ENCODE measurements around the gene PIP5K1C. TPM values are rescaled to one million over a fixed set of nuclear protein-coding genes. Genes with fewer than 3 reads are reported as not detected.

The PIP5K1C gene
- total and polyA plus RNA-seq, 2 donors (not counting 1 experiment from before 2014, with no cell fraction given) = 10.4 to 46.7 TPM

- over 99% methylated on average over 32 of the region's 33 CpGs for WGBS (ENCODE audit: insufficient coverage)
- H3K27ac Mint-ChIP-seq = no peak overlapping the region
- no peak overlapping the region for H2AFZ ChIP-seq (ENCODE audit: insufficient read depth, low read depth, low read length, poor library complexity, severe bottlenecking)
- ChIA-PET POLR2A (no interaction called here), CTCF (no interaction called here)
- H4K20me1 ChIP-seq (ENCODE audit: control insufficient read depth, insufficient read depth, low read length, poor library complexity, severe bottlenecking) = no peaks in the 10 kb centered on the region
- peaks cover 0 to 12% of the 10 kb centered on the region in 2 donors for H3K4me1 ChIP-seq (ENCODE audit: control insufficient read depth in 2 of 2, insufficient read depth in 2 of 2, low read length in 2 of 2)
- H3K27me3 ChIP-seq (replicated peaks in 1 of 4; ENCODE audit: control extremely low read depth in 1 of 4, control insufficient read depth in 3 of 4, insufficient read depth in 4 of 4, low read length in 3 of 4) = no peaks in the 10 kb centered on the region
- H3K9me3 Mint-ChIP-seq (ENCODE audit: insufficient read depth) = no peaks in the 10 kb centered on the region
- H3K4me1 Mint-ChIP-seq = no peaks in the 10 kb centered on the region
- DNase-seq = no peak
- H3K36me3 ChIP-seq (replicated peaks in 1 of 2; ENCODE audit: control extremely low read depth in 1 of 2, control insufficient read depth in 1 of 2, extremely low read depth in 1 of 2, insufficient read depth in 2 of 2, low read length in 1 of 2) = peaks cover 0 to 18% of the 10 kb centered on the region in 2 experiments
- H3K79me2 ChIP-seq (ENCODE audit: control insufficient read depth, insufficient read depth, low read length) = no peaks in the 10 kb centered on the region
- no peak for ATAC-seq (ENCODE audit: low read depth)
- H3K4me3 ChIP-seq (ENCODE audit: control extremely low read depth in 1 of 5, extremely low read depth in 1 of 5, insufficient read depth in 1 of 5, low read depth in 2 of 5, low read length in 4 of 5) = no peak overlapping the region
- H3K9ac ChIP-seq (ENCODE audit: low read length) = no peak overlapping the region
- peaks cover 0 to 1% (median 0%) of the 10 kb centered on the region in 3 donors for H3K9me3 ChIP-seq (ENCODE audit: control extremely low read depth in 1 of 3, control insufficient read depth in 2 of 3, insufficient read depth in 1 of 3, low read length in 2 of 3)
- H3K4me3 Mint-ChIP-seq = no peak overlapping the region
- H3K27ac ChIP-seq (ENCODE audit: low read length in 2 of 2) = no peak overlapping the region
- no peaks in the 10 kb centered on the region for H3K27me3 Mint-ChIP-seq
- TF ChIP-seq EZH2 (IDR thresholded peaks at IDR 0.05; ENCODE audit: borderline replicate concordance, insufficient read depth, low read depth, low read length, poor library complexity, severe bottlenecking) (no peak), CTCF (IDR thresholded peaks at IDR 0.05) (no peak)
- intact Hi-C loops (cut with micrococcal nuclease) = no loop called here
- no peak overlapping the region for H3K4me2 ChIP-seq (replicated peaks; ENCODE audit: low read depth, low read length, poor library complexity, severe bottlenecking)
Observed at GRCh38 chr19:3651684-3652083, 48.6 kb downstream of the PIP5K1C start.

GRCh38 chr19:3649888-3650287 lies 50.4 kb downstream of the PIP5K1C start:
- CTCF ChIA-PET = no interaction called here
- no peaks in the 10 kb centered on the region for H3K4me1 ChIP-seq (ENCODE audit: control insufficient read depth in 2 of 2, insufficient read depth in 2 of 2, low read length in 2 of 2)
- H3K36me3 ChIP-seq (replicated peaks in 1 of 2; ENCODE audit: control extremely low read depth in 1 of 2, control insufficient read depth in 1 of 2, extremely low read depth in 1 of 2, insufficient read depth in 2 of 2, low read length in 1 of 2) = peaks cover 0 to 20% of the 10 kb centered on the region in 2 experiments
- ATAC-seq (ENCODE audit: low read depth) (no peak), DNase-seq (no peak)
- Mint-ChIP-seq H3K4me3 (no peak overlapping the region), H3K9me3 (ENCODE audit: insufficient read depth) (no peaks in the 10 kb centered on the region), H3K27me3 (no peaks in the 10 kb centered on the region), H3K4me1 (no peaks in the 10 kb centered on the region), H3K27ac (no peak overlapping the region)
- POLR2A ChIA-PET = no interaction called here
- intact Hi-C loops (cut with micrococcal nuclease) = no loop called here
- H2AFZ ChIP-seq (ENCODE audit: insufficient read depth, low read depth, low read length, poor library complexity, severe bottlenecking) = no peak overlapping the region
- no peaks in the 10 kb centered on the region for H4K20me1 ChIP-seq (ENCODE audit: control insufficient read depth, insufficient read depth, low read length, poor library complexity, severe bottlenecking)
- no peaks in the 10 kb centered on the region for H3K9me3 ChIP-seq (ENCODE audit: control extremely low read depth in 1 of 3, control insufficient read depth in 2 of 3, insufficient read depth in 1 of 3, low read length in 2 of 3)
- H3K79me2 ChIP-seq (ENCODE audit: control insufficient read depth, insufficient read depth, low read length) = no peaks in the 10 kb centered on the region
- no peak overlapping the region for H3K4me2 ChIP-seq (replicated peaks; ENCODE audit: low read depth, low read length, poor library complexity, severe bottlenecking)
- H3K27ac ChIP-seq (ENCODE audit: low read length in 2 of 2) = no peak overlapping the region
- no peaks in the 10 kb centered on the region for H3K27me3 ChIP-seq (replicated peaks in 1 of 4; ENCODE audit: control extremely low read depth in 1 of 4, control insufficient read depth in 3 of 4, insufficient read depth in 4 of 4, low read length in 3 of 4)
- no peak overlapping the region for H3K4me3 ChIP-seq (ENCODE audit: control extremely low read depth in 1 of 5, extremely low read depth in 1 of 5, insufficient read depth in 1 of 5, low read depth in 2 of 5, low read length in 4 of 5)
- WGBS (ENCODE audit: insufficient coverage) = 97% methylated on average over 16 of the region's 16 CpGs
- TF ChIP-seq EZH2 (IDR thresholded peaks at IDR 0.05; ENCODE audit: borderline replicate concordance, insufficient read depth, low read depth, low read length, poor library complexity, severe bottlenecking) (no peak), CTCF (IDR thresholded peaks at IDR 0.05) (no peak)
- no peak overlapping the region for H3K9ac ChIP-seq (ENCODE audit: low read length)

Data from B cell (primary cell).